SK-N-MC (cell line): Measurements from ENCODE around the gene MTHFR.

Experiments
- EZH2 ChIP-seq: fragments of 200-600 bp; sonication (generic); IDR thresholded peaks from one replicate; pipeline ENCODE4 v1.6.1; 2017; ENCODE audit warnings: antibody characterized with exemption
- FOXP2 ChIP-seq: optimal IDR thresholded peaks from 2 replicates; pipeline ENCODE3; 2011; ENCODE audit warnings: mild to moderate bottlenecking, moderate library complexity; ENCODE audit not compliant: insufficient read depth; ENCODE audit errors: extremely low read length, control extremely low read depth
- POLR2AphosphoS5 ChIP-seq: IDR thresholded peaks from 2 replicates; pipeline ENCODE4 v1.6.1; 2012; ENCODE audit warnings: mild to moderate bottlenecking, low read depth, low read length, borderline replicate concordance

GRCh38 chr1:11806307-11806936 lies 658 bp upstream of the MTHFR start:
- TF ChIP-seq EZH2 (no peak), POLR2AphosphoS5 (no peak), FOXP2 (no peak)
